ENCODE data around the gene ZFR2.
"Not testable (repeated sequence)": the region's sequence is repeated elsewhere in the genome, so short reads cannot be mapped to it uniquely, and the experiment has no call there.

GRCh38 chr19:3894959-3895358 lies 26.1 kb upstream of the ZFR2 start:
- TF ChIP-seq EZH2 (IDR thresholded peaks at IDR 0.05; ENCODE audit: low read length, unreplicated experiment); CTCF (conservative IDR thresholded peaks at IDR 0.05; ENCODE audit: low read depth, low read length): not testable (repeated sequence)
